Measurements from ENCODE around the gene CAPRIN2.

The CAPRIN2 gene

GRCh38 chr12:30695199-30696102, 59.3 kb downstream of the CAPRIN2 start, which contains the start of gene IPO8:
Gene IPO8, minus strand, starts transcription at chr12:30695869. Its CDS starts 222 bp downstream, at chr12:30695647.
- peaks cover 9 to 21% (median 17%) of the 10 kb centered on the region in 4 experiments for H3K4me1 ChIP-seq (ENCODE audit: control extremely low read depth in 1 of 4, control insufficient read depth in 4 of 4, insufficient read depth in 4 of 4, low read length in 3 of 4)
- H3K4me3 ChIP-seq (ENCODE audit: control insufficient read depth in 1 of 7, extremely low read depth in 1 of 7, insufficient read depth in 4 of 7, low read depth in 2 of 7, low read length in 6 of 7), result peak within 1 kb of the TSS; percentile 89 to 98 (median 93)
- H3K9me3 ChIP-seq (ENCODE audit: control extremely low read depth in 1 of 5, control insufficient read depth in 4 of 5, insufficient read depth in 2 of 5, low read depth in 1 of 5, low read length in 4 of 5), result no peaks in the 10 kb centered on the region
- H3K27me3 ChIP-seq (replicated peaks in 2 of 5; ENCODE audit: control insufficient read depth in 4 of 5, insufficient read depth in 5 of 5, low read length in 4 of 5), result no peaks in the 10 kb centered on the region
- peak within 1 kb of the TSS; percentile 64 to 82 for H3K27ac ChIP-seq (ENCODE audit: insufficient read depth in 1 of 2, low read depth in 1 of 2, low read length in 2 of 2, poor library complexity in 1 of 2, severe bottlenecking in 2 of 2)
- 0% methylated on average over 48 of the region's 71 CpGs for WGBS (ENCODE audit: insufficient coverage)
- POLR2A ChIA-PET, result interaction anchor here (0.7 kb wide), 1 partner anchor 675 kb away, joined by 8 read pairs; no protein-coding TSS in a partner anchor
- H3K36me3 ChIP-seq (ENCODE audit: control insufficient read depth in 4 of 4, insufficient read depth in 4 of 4, low read length in 3 of 4), result no peaks in the 10 kb centered on the region
- DNase-seq, result peak; percentile 91 to 95 (median 93)
- CTCF ChIA-PET, result interaction anchor here (0.7 to 2.2 kb wide), 14 partner anchors 10 to 781 kb away, joined by 3 to 8 read pairs (median 3); partner anchors contain the start of gene DDX11

DNA sequence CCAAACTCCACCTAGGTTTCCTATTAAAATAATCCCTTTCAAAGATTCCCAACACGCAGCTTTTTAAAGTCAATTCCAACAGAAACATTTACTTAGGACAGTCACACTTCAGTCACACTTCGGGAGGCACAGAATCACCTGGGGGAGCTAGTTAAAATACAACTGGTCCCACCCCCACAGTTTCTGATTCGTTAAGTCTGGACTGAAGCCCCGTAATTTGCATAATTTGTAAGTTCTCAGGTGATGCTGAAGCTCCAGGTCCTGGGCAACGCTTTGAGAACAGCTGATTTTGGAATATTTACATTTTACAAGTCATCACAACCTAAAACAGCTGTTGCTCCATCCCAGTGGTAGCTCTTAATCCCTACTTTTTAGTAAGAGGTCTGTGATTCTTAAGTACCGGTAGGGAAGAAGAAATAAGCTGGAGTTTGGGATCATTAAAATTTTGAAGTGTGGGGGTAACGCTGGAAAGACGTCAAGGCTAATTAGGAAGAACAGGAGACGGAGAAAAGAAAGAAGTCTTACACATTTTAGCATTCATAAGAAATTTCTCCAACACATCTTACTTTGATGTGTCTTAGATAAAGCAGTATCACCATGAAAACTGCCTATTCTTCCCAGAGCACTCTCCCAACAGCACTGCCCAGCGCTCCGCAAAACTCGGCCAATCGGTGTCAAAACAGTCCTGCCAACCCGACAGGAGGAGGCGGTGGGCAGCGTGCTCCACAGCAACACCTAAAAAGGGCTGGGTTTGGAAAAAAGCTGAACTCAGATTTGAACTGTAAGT, 60.1 kb downstream of the CAPRIN2 start:
- Histone ChIP-seq H3K27me3 (replicated peaks in 2 of 5; ENCODE audit: control insufficient read depth in 4 of 5, insufficient read depth in 5 of 5, low read length in 4 of 5) (no peaks in the 10 kb centered on the region), H3K9me3 (ENCODE audit: control extremely low read depth in 1 of 5, control insufficient read depth in 4 of 5, insufficient read depth in 2 of 5, low read depth in 1 of 5, low read length in 4 of 5) (no peaks in the 10 kb centered on the region), H3K4me1 (ENCODE audit: control extremely low read depth in 1 of 4, control insufficient read depth in 4 of 4, insufficient read depth in 4 of 4, low read length in 3 of 4) (peaks cover 9 to 21% (median 17%) of the 10 kb centered on the region in 4 experiments), H3K4me3 (ENCODE audit: control insufficient read depth in 1 of 7, extremely low read depth in 1 of 7, insufficient read depth in 4 of 7, low read depth in 2 of 7, low read length in 6 of 7) (peak overlapping the region; percentile 89 to 98 (median 93)), H3K27ac (ENCODE audit: insufficient read depth in 1 of 2, low read depth in 1 of 2, low read length in 2 of 2, poor library complexity in 1 of 2, severe bottlenecking in 2 of 2) (peak overlapping the region in 1 of 2 experiments; percentile 82), H3K36me3 (ENCODE audit: control insufficient read depth in 4 of 4, insufficient read depth in 4 of 4, low read length in 3 of 4) (peaks cover 0 to 3% (median 0%) of the 10 kb centered on the region in 4 experiments)
- 47% methylated on average over 4 of the region's 16 CpGs for WGBS (ENCODE audit: insufficient coverage)
- peak in 2 of 3 donors; percentile 23 to 26 for DNase-seq
- CTCF ChIA-PET, result interaction anchor here (0.9 to 2.2 kb wide), 10 partner anchors 10 to 379 kb away, joined by 3 to 8 read pairs (median 3); partner anchors contain the start of gene DDX11
- POLR2A ChIA-PET, result no interaction called here

DNA sequence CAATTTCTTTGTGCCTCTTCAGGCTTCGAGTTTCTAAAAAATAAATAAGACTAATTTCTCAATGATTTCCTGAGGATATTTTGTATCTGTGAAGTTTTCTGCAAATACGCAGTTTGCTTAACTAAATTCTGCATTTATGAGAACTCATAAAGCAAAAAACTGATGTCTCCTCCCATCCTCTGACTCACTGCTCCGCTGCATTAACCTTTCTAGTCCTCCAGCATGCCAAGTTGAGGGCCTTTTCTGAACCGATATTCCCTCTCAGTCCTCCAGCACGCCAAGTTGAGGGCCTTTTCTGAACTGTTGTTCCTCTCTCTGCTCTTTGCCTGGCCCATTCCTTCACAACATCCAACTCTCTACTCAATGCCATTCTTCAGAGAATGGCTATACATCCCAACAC, 62.3 kb downstream of the CAPRIN2 start:
- Histone ChIP-seq H3K9me3 (ENCODE audit: control extremely low read depth in 1 of 5, control insufficient read depth in 4 of 5, insufficient read depth in 2 of 5, low read depth in 1 of 5, low read length in 4 of 5) (no peaks in the 10 kb centered on the region), H3K27ac (ENCODE audit: insufficient read depth in 1 of 2, low read depth in 1 of 2, low read length in 2 of 2, poor library complexity in 1 of 2, severe bottlenecking in 2 of 2) (no peak overlapping the region), H3K36me3 (ENCODE audit: control insufficient read depth in 4 of 4, insufficient read depth in 4 of 4, low read length in 3 of 4) (peaks cover 0 to 3% (median 0%) of the 10 kb centered on the region in 4 experiments), H3K4me3 (ENCODE audit: control insufficient read depth in 1 of 7, extremely low read depth in 1 of 7, insufficient read depth in 4 of 7, low read depth in 2 of 7, low read length in 6 of 7) (no peak overlapping the region), H3K27me3 (replicated peaks in 2 of 5; ENCODE audit: control insufficient read depth in 4 of 5, insufficient read depth in 5 of 5, low read length in 4 of 5) (no peaks in the 10 kb centered on the region), H3K4me1 (ENCODE audit: control extremely low read depth in 1 of 4, control insufficient read depth in 4 of 4, insufficient read depth in 4 of 4, low read length in 3 of 4) (peaks cover 9 to 21% (median 17%) of the 10 kb centered on the region in 4 experiments)
- no peak for DNase-seq
- ChIA-PET CTCF (interaction anchor here (1.0 kb wide), 1 partner anchor 25 kb away, joined by 3 read pairs; no protein-coding TSS in a partner anchor), POLR2A (no interaction called here)
- WGBS (ENCODE audit: insufficient coverage), result 100% methylated on average over 4 of the region's 5 CpGs

DNA sequence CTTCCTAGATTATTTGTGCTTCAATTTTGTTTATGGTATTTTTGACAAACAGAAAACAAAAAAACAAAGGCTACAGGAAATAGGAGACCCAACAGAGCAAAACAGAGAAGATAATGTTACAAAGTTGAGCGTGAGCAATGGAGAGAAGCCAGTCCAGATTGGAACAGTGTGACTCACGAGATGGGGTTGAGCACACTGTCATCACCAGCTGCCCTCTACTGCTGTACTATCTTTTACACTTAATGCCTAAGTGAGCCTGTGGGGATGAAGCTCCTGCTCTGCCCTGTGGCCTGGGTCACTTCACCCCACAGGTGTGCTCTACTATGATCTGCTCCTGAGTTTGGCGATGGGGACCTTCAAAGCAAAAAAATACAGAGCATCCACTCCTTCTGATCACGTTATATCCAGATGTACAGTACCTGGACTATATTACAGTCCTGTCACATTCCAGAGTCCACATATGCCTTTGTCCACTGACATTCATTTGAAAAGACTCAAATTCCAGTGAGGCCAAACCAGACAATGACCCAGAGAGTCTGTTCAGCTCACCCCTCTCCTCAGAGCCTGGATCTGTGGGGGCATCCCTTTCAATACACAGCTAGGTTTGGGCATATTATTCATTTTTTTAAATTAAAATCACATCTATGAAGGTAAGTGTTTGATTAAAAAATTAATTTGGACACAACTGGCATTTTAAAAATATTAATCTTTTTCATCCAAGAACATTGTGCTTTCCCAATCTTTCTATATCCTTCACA, 63.5 kb downstream of the CAPRIN2 start:
- H3K9me3 ChIP-seq (ENCODE audit: control extremely low read depth in 1 of 5, control insufficient read depth in 4 of 5, insufficient read depth in 2 of 5, low read depth in 1 of 5, low read length in 4 of 5), result no peaks in the 10 kb centered on the region
- no peak for DNase-seq
- ChIA-PET CTCF (no interaction called here), POLR2A (no interaction called here)
- H3K36me3 ChIP-seq (ENCODE audit: control insufficient read depth in 4 of 4, insufficient read depth in 4 of 4, low read length in 3 of 4), result peaks cover 0 to 3% (median 0%) of the 10 kb centered on the region in 4 experiments
- no peaks in the 10 kb centered on the region for H3K27me3 ChIP-seq (replicated peaks in 2 of 5; ENCODE audit: control insufficient read depth in 4 of 5, insufficient read depth in 5 of 5, low read length in 4 of 5)
- WGBS (ENCODE audit: insufficient coverage), result 98% methylated on average over 4 of the region's 4 CpGs
- H3K4me1 ChIP-seq (ENCODE audit: control extremely low read depth in 1 of 4, control insufficient read depth in 4 of 4, insufficient read depth in 4 of 4, low read length in 3 of 4), result peaks cover 9 to 18% (median 16%) of the 10 kb centered on the region in 4 experiments
- H3K27ac ChIP-seq (ENCODE audit: insufficient read depth in 1 of 2, low read depth in 1 of 2, low read length in 2 of 2, poor library complexity in 1 of 2, severe bottlenecking in 2 of 2), result no peak overlapping the region
- H3K4me3 ChIP-seq (ENCODE audit: control insufficient read depth in 1 of 7, extremely low read depth in 1 of 7, insufficient read depth in 4 of 7, low read depth in 2 of 7, low read length in 6 of 7), result no peak overlapping the region

GRCh38 chr12:30687265-30687986, 67.3 kb downstream of the CAPRIN2 start:
- no peaks in the 10 kb centered on the region for H3K9me3 ChIP-seq (ENCODE audit: control extremely low read depth in 1 of 5, control insufficient read depth in 4 of 5, insufficient read depth in 2 of 5, low read depth in 1 of 5, low read length in 4 of 5)
- no peak overlapping the region for H3K27ac ChIP-seq (ENCODE audit: insufficient read depth in 1 of 2, low read depth in 1 of 2, low read length in 2 of 2, poor library complexity in 1 of 2, severe bottlenecking in 2 of 2)
- CTCF ChIA-PET, result no interaction called here
- WGBS (ENCODE audit: insufficient coverage), result 100% methylated on average over 1 of the region's 2 CpGs
- POLR2A ChIA-PET, result no interaction called here
- peak in 1 of 3 donors; percentile 10 for DNase-seq
- H3K27me3 ChIP-seq (replicated peaks in 2 of 5; ENCODE audit: control insufficient read depth in 4 of 5, insufficient read depth in 5 of 5, low read length in 4 of 5), result no peaks in the 10 kb centered on the region
- H3K36me3 ChIP-seq (ENCODE audit: control insufficient read depth in 4 of 4, insufficient read depth in 4 of 4, low read length in 3 of 4), result peaks cover 0 to 12% (median 9%) of the 10 kb centered on the region in 4 experiments
- H3K4me1 ChIP-seq (ENCODE audit: control extremely low read depth in 1 of 4, control insufficient read depth in 4 of 4, insufficient read depth in 4 of 4, low read length in 3 of 4), result no peaks in the 10 kb centered on the region
- H3K4me3 ChIP-seq (ENCODE audit: control insufficient read depth in 1 of 7, extremely low read depth in 1 of 7, insufficient read depth in 4 of 7, low read depth in 2 of 7, low read length in 6 of 7), result no peak overlapping the region

DNA sequence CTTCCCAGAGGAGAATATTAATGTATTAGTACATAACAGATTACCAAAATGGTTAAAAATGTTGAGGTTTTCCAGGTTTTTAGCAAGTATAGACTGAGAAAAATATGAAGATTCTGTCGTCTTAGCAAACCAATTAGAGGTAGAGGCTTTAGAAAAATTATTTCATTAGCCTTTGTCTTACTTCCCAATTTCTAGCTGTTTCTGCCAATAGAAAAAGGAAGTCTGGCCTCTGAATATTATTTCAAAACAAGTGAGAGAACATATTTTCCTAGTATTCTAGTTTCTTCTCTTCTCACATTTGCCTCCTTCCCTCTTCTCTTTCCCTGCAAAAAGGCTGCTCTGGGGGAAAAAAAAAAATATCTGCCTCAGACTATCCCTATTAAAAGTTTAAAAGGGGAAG, 75.5 kb downstream of the CAPRIN2 start:
- no peaks in the 10 kb centered on the region for H3K27me3 ChIP-seq (replicated peaks in 2 of 5; ENCODE audit: control insufficient read depth in 4 of 5, insufficient read depth in 5 of 5, low read length in 4 of 5)
- CTCF ChIA-PET, result interaction anchor here (0.8 to 1.0 kb wide), 3 partner anchors 30 to 143 kb away, joined by 3 read pairs; no protein-coding TSS in a partner anchor
- no CpG with 5 or more reads among the region's 1 CpG for WGBS (ENCODE audit: insufficient coverage)
- H3K9me3 ChIP-seq (ENCODE audit: control extremely low read depth in 1 of 5, control insufficient read depth in 4 of 5, insufficient read depth in 2 of 5, low read depth in 1 of 5, low read length in 4 of 5), result no peaks in the 10 kb centered on the region
- POLR2A ChIA-PET, result no interaction called here
- DNase-seq, result no peak
- H3K36me3 ChIP-seq (ENCODE audit: control insufficient read depth in 4 of 4, insufficient read depth in 4 of 4, low read length in 3 of 4), result peaks cover 9 to 45% (median 20%) of the 10 kb centered on the region in 4 experiments
- H3K4me3 ChIP-seq (ENCODE audit: control insufficient read depth in 1 of 7, extremely low read depth in 1 of 7, insufficient read depth in 4 of 7, low read depth in 2 of 7, low read length in 6 of 7), result no peak overlapping the region
- no peak overlapping the region for H3K27ac ChIP-seq (ENCODE audit: insufficient read depth in 1 of 2, low read depth in 1 of 2, low read length in 2 of 2, poor library complexity in 1 of 2, severe bottlenecking in 2 of 2)
- H3K4me1 ChIP-seq (ENCODE audit: control extremely low read depth in 1 of 4, control insufficient read depth in 4 of 4, insufficient read depth in 4 of 4, low read length in 3 of 4), result peaks cover 0 to 5% (median 0%) of the 10 kb centered on the region in 4 experiments

Measured in common myeloid progenitor, CD34-positive (primary cell).